Smooth muscle cell (in vitro differentiated cells): Measurements from ENCODE around the gene CCDC106. TPM values are rescaled to one million over a fixed set of nuclear protein-coding genes. Genes with fewer than 3 reads are reported as not detected.
A peak's percentile ranks its signal among the peaks of the same experiment; 100 is the strongest.

Experiments
- DNase-seq: peaks from one replicate; lab custom pipeline; 2025; ENCODE audit not compliant: unreplicated experiment; lab: John Stamatoyannopoulos, UW
- H2AFZ ChIP-seq: fragments of 200-600 bp; sonication (generic); 2 replicates; pipeline ENCODE4 v1.6.0; 2016; ENCODE audit warnings: antibody characterized with exemption, low read depth, mild to moderate bottlenecking
- H3F3A ChIP-seq: fragments of 200-600 bp; sonication (generic); 2 replicates; pipeline ENCODE4 v1.6.0; 2017; ENCODE audit warnings: antibody characterized with exemption, low read depth
- H3K27ac ChIP-seq: fragments of 200-600 bp; sonication (generic); 2 replicates; pipeline ENCODE4 v1.5.1; 2016; ENCODE audit warnings: low read depth, mild to moderate bottlenecking
- H3K27me3 ChIP-seq: fragments of 200-600 bp; sonication (generic); 2 replicates; pipeline ENCODE4 v1.6.1; 2016; ENCODE audit warnings: low read depth, mild to moderate bottlenecking
- H3K36me3 ChIP-seq: fragments of 200-600 bp; sonication (generic); 2 replicates; pipeline ENCODE4 v1.5.1; 2016; ENCODE audit warnings: low read depth
- H3K4me1 ChIP-seq: fragments of 200-600 bp; sonication (generic); 2 replicates; pipeline ENCODE4 v1.5.1; 2016; ENCODE audit warnings: low read depth
- H3K4me2 ChIP-seq: fragments of 200-600 bp; sonication (generic); 2 replicates; pipeline ENCODE4 v1.6.0; 2016; ENCODE audit warnings: mild to moderate bottlenecking
- H3K4me3 ChIP-seq: fragments of 200-600 bp; sonication (generic); 2 replicates; pipeline ENCODE4 v1.5.1; 2016; ENCODE audit warnings: mild to moderate bottlenecking
- H3K79me2 ChIP-seq: fragments of 200-600 bp; sonication (generic); 2 replicates; pipeline ENCODE4 v1.6.0; 2016; ENCODE audit warnings: low read depth, mild to moderate bottlenecking
- H3K9ac ChIP-seq: fragments of 200-600 bp; sonication (generic); 2 replicates; pipeline ENCODE4 v1.6.0; 2016; ENCODE audit warnings: low read depth
- H3K9me3 ChIP-seq: fragments of 200-600 bp; sonication (generic); replicated peaks from 2 replicates; pipeline ENCODE4 v1.5.1; 2016; ENCODE audit warnings: low read depth
- H4K20me1 ChIP-seq: fragments of 200-600 bp; sonication (generic); 2 replicates; pipeline ENCODE4 v1.6.0; 2016; ENCODE audit warnings: low read depth
- WGBS: methylation state at CpG from one replicate; pipeline ENCODE4 v1.1.7; 2016; ENCODE audit warnings: low lambda C conversion rate; 5-methylcytosine and 5-hydroxymethylcytosine counted together
- polyA plus RNA-seq: library from polyadenylated mRNA; unstranded; fragments of >200 nt; fragmentation: Nextera tagmentation; extraction: Ambion mirVana; gene quantifications from 2 replicates; pipeline ENCODE4 v1.2.1, GENCODE V29; 2016
- total RNA-seq: library from RNA; depleted of rRNA; stranded (reverse); fragments of >200 nt; gene quantifications from 2 replicates; pipeline ENCODE4 v1.2.3, GENCODE V29; 2014
- TF ChIP-seq, protein P1 (sequence below): fragments of 200-600 bp; sonication (generic); IDR thresholded peaks from 2 replicates; pipeline ENCODE4 v1.5.1; 2017; ENCODE audit warnings: borderline replicate concordance, mild to moderate bottlenecking, antibody characterized with exemption; ENCODE audit not compliant: insufficient read depth, poor library complexity, severe bottlenecking

Gene CCDC106
- total and polyA plus RNA-seq, 2 experiments from 2014 or later, result 6.9 to 18.3 TPM

DNA sequence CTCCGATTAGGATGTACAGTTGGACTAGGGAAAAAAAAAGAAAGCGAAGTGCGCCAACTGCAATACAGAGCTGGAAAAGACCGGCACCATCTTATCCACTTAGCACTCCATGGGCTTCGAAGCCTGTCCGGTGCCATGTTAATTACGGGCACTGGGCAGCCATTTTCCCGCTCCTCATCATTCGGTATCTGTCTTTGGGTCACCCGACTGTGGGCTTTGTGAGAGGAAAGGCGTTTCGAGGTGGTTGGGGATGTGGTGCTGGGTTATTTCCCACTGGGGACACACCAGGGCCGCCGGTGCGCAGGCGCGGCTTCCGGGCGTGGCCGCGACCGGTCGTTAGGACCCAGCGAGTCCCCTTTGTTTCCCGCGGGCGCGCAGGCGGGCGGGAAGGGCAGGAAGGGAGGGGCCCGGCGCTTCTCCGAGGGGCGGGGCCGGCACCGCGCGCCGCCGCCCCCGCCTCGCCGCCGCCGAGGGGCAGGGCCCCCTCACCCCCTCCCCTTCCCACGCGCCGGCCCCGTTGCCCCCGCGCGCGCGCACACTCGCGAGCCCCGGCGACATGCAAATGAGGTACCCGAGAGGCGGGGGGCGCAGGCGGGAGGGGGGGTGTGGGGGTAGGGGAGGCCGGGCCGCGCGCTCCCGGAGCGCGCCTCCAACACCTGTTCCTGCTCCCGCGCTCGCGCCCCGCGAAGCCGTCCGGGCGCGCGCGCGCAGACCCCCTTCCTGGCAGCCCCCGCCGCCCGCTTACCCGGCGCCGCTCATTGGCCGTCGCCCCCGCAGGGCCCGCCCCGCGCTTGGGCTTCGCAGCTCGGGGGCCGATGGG, 48.0 kb upstream of the CCDC106 start, which contains the start of gene ZNF524:
Gene ZNF524, plus strand, starts transcription at position 447 of the 820 bp plus-strand sequence. CDS start 1,825 bp downstream, outside the sequence.
- peaks cover 8% of the 10 kb centered on the region for H3K4me1 ChIP-seq
- peak; percentile 92 for DNase-seq
- H4K20me1 ChIP-seq, result no peaks in the 10 kb centered on the region
- H3K9me3 ChIP-seq, result no peaks in the 10 kb centered on the region
- H3F3A ChIP-seq, result peaks cover 16% of the 10 kb centered on the region
- peak within 1 kb of the TSS; percentile 78 for H3K4me2 ChIP-seq
- WGBS, result under 1% methylated on average over 29 of the region's 97 CpGs
- peak within 1 kb of the TSS; percentile 94 for H3K4me3 ChIP-seq
- H3K79me2 ChIP-seq, result no peaks in the 10 kb centered on the region
- H3K27me3 ChIP-seq, result no peaks in the 10 kb centered on the region
- H3K36me3 ChIP-seq, result no peaks in the 10 kb centered on the region
- peak within 1 kb of the TSS; percentile 67 for H2AFZ ChIP-seq
- peak within 1 kb of the TSS; percentile 96 for H3K27ac ChIP-seq
- TF ChIP-seq, protein P1, sequence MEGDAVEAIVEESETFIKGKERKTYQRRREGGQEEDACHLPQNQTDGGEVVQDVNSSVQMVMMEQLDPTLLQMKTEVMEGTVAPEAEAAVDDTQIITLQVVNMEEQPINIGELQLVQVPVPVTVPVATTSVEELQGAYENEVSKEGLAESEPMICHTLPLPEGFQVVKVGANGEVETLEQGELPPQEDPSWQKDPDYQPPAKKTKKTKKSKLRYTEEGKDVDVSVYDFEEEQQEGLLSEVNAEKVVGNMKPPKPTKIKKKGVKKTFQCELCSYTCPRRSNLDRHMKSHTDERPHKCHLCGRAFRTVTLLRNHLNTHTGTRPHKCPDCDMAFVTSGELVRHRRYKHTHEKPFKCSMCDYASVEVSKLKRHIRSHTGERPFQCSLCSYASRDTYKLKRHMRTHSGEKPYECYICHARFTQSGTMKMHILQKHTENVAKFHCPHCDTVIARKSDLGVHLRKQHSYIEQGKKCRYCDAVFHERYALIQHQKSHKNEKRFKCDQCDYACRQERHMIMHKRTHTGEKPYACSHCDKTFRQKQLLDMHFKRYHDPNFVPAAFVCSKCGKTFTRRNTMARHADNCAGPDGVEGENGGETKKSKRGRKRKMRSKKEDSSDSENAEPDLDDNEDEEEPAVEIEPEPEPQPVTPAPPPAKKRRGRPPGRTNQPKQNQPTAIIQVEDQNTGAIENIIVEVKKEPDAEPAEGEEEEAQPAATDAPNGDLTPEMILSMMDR, result no peak
- H3K9ac ChIP-seq, result peak within 1 kb of the TSS; percentile 96

DNA sequence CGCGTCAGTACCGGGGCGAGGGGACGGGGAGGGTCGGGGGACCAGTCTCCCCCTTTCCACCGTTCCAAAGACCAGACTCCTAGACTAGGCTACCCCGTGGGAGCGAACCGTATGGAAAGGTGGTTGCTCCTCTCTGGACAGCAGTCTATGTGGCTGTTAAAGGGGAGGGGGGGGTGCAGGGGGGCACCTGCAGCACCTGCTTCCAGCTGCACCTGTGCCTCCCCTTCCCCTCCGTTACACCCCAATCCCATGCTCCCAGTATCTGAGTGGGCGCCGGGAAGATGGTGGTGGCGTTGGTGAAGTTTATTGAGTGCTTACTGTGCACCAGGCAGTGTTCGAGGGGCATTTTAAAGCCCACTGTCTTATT, 47.4 kb upstream of the CCDC106 start:
- Histone ChIP-seq H3K27ac (peak overlapping the region; percentile 96), H4K20me1 (no peaks in the 10 kb centered on the region), H3K9me3 (no peaks in the 10 kb centered on the region), H3K27me3 (no peaks in the 10 kb centered on the region), H3K4me3 (peak overlapping the region; percentile 94), H3K4me1 (peaks cover 8% of the 10 kb centered on the region), H3K4me2 (peak overlapping the region; percentile 78), H3K36me3 (no peaks in the 10 kb centered on the region), H3K9ac (peak overlapping the region; percentile 96), H3K79me2 (no peaks in the 10 kb centered on the region), H3F3A (peaks cover 16% of the 10 kb centered on the region), H2AFZ (no peak overlapping the region)
- no peak for DNase-seq
- TF ChIP-seq, protein P1, result no peak
- WGBS, result 28% methylated on average over 7 of the region's 15 CpGs

DNA sequence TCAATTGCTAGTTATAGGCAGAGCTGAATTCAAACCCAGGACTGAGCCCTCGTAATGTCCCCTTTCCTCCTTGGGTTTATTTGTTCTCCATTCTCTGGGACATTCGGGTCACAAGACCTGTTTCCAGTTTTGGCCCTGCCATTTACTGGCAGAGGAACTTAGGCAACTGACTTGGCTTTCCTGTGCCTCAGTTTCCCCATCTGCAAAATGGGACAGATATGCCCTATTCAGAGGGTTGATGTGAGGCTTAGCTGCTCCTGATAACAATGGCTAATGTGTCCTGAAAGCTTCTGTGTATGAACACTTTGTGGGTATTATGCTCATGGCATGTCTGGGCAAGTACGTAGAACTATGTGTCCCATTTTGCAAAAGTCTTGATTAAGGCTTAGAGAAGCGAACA, 46.9 kb upstream of the CCDC106 start:
- Histone ChIP-seq H3K27ac (peak overlapping the region; percentile 96), H3K36me3 (no peaks in the 10 kb centered on the region), H3K9ac (no peak overlapping the region), H3K4me2 (peak overlapping the region; percentile 78), H3K79me2 (no peaks in the 10 kb centered on the region), H3K27me3 (no peaks in the 10 kb centered on the region), H3K4me1 (peaks cover 8% of the 10 kb centered on the region), H4K20me1 (no peaks in the 10 kb centered on the region), H3K4me3 (peak overlapping the region; percentile 94), H3K9me3 (no peaks in the 10 kb centered on the region), H3F3A (peaks cover 16% of the 10 kb centered on the region), H2AFZ (no peak overlapping the region)
- WGBS, result 82% methylated on average over 4 of the region's 4 CpGs
- TF ChIP-seq, protein P1, result no peak
- DNase-seq, result no peak
